Panc1 (cell line): ENCODE results near the gene TERB1. TPM values are rescaled to one million over a fixed set of nuclear protein-coding genes. Genes with fewer than 3 reads are reported as not detected.

ENCODE experiments used
- ATAC-seq: fragments of 200-7000 bp; cut with Tn5 transposase; 2 replicates; pipeline ENCODE4 v1.9.1; 2020; ENCODE audit warnings: mild to moderate bottlenecking, moderate library complexity
- BruUV-seq: library from RNA; stranded (reverse); fragments of 400-500 nt; replicated peaks from 2 replicates; lab custom pipeline; 2021; lab: Mats Ljungman, UMichigan
- CTCF ChIA-PET: fragments of 300-600 bp; sonication (Branson Sonifier 250); formaldehyde crosslinking; loops from one replicate; lab custom pipeline; 2022; ENCODE audit warnings: antibody characterized with exemption; lab: Charles Lee
- POLR2A ChIA-PET: fragments of 300-600 bp; sonication (Branson Sonifier 250); formaldehyde crosslinking; loops from one replicate; lab custom pipeline; 2022; ENCODE audit warnings: antibody characterized with exemption; lab: Charles Lee
- DNase-seq: peaks from one replicate; pipeline ENCODE4 v3.0.0-alpha.2; 2010; ENCODE audit warnings: low read depth, low spot score
- H3K27ac ChIP-seq: 2 replicates; pipeline ENCODE4 v1.5.1; 2011; ENCODE audit warnings: mild to moderate bottlenecking, low read length, inconsistent platforms
- H3K27me3 ChIP-seq: fragments of 200-500 bp; sonication (Bioruptor generic); 2 replicates; pipeline ENCODE4 v1.6.0; 2014; ENCODE audit warnings: low read length, inconsistent platforms; ENCODE audit not compliant: control insufficient read depth, insufficient read depth
- H3K36me3 ChIP-seq: fragments of 200-500 bp; sonication (Bioruptor generic); 2 replicates; pipeline ENCODE4 v1.5.1; 2014; ENCODE audit warnings: inconsistent platforms, mild to moderate bottlenecking, low read length, moderate library complexity; ENCODE audit not compliant: control insufficient read depth, insufficient read depth
- H3K4me1 ChIP-seq: 2 replicates; pipeline ENCODE4 v1.5.1; 2011; ENCODE audit warnings: inconsistent platforms, mild to moderate bottlenecking, low read length, moderate library complexity; ENCODE audit not compliant: control insufficient read depth, insufficient read depth
- H3K4me3 ChIP-seq, 2 experiments: 2 replicates each; pipeline ENCODE4 v1.5.1; 2011 to 2012; ENCODE audit warnings: low read depth in 2 of 2, low read length in 2 of 2, mild to moderate bottlenecking in 2 of 2, inconsistent platforms in 1 of 2, moderate library complexity in 1 of 2
- H3K9me3 ChIP-seq: fragments of 200-500 bp; sonication (Bioruptor generic); 2 replicates; pipeline ENCODE4 v1.5.1; 2014; ENCODE audit warnings: low read depth, mild to moderate bottlenecking, inconsistent platforms, low read length, moderate library complexity; ENCODE audit not compliant: control insufficient read depth, insufficient read depth
- POLR2AphosphoS5 ChIP-seq: IDR thresholded peaks from 2 replicates; pipeline ENCODE4 v1.6.1; 2012; ENCODE audit warnings: mild to moderate bottlenecking, low read depth, low read length, moderate library complexity
- SIN3A ChIP-seq: IDR thresholded peaks from 2 replicates; pipeline ENCODE4 v1.6.1; 2012; ENCODE audit warnings: low read depth, mild to moderate bottlenecking, low read length, moderate library complexity, borderline replicate concordance; ENCODE audit not compliant: insufficient read depth
- TCF7L2 ChIP-seq: IDR thresholded peaks from 2 replicates; pipeline ENCODE4 v1.6.1; 2011; ENCODE audit warnings: mild to moderate bottlenecking, low read depth, low read length, inconsistent platforms
- in situ Hi-C: cut with HindIII; loops from 2 replicates; pipeline ENCODE4 v1.10.0; 2016; ENCODE audit warnings: low sequenced_read_pairs, low pct_unique_long_range_greater_than_20kb
- intact Hi-C: fragments of 100-400 bp; cut with micrococcal nuclease; formaldehyde crosslinking; loops from one replicate; pipeline ENCODE4 v1.10.0; 2022; ENCODE audit not compliant: unreplicated experiment
- total RNA-seq: library from RNA; stranded (reverse); gene quantifications from one replicate; pipeline ENCODE4 v1.2.1, GENCODE V29; 2021; ENCODE audit not compliant: unreplicated experiment
- TF ChIP-seq, protein P1 (sequence below): fragments of 450-650 bp; IDR thresholded peaks from 2 replicates; pipeline ENCODE4 v1.5.1; 2017; ENCODE audit warnings: mild to moderate bottlenecking
- TF ChIP-seq, protein P2 (sequence below), 2 experiments: IDR thresholded peaks; 2 replicates each; pipeline ENCODE4 v1.6.1; 2011 to 2012; ENCODE audit warnings: low read depth in 2 of 2, control low read depth in 1 of 2, low read length in 1 of 2, mild to moderate bottlenecking in 1 of 2, moderate library complexity in 1 of 2; ENCODE audit not compliant: insufficient read depth in 1 of 2

TERB1 gene
- total RNA-seq, 1 experiment from 2014 or later, result not detected

DNA sequence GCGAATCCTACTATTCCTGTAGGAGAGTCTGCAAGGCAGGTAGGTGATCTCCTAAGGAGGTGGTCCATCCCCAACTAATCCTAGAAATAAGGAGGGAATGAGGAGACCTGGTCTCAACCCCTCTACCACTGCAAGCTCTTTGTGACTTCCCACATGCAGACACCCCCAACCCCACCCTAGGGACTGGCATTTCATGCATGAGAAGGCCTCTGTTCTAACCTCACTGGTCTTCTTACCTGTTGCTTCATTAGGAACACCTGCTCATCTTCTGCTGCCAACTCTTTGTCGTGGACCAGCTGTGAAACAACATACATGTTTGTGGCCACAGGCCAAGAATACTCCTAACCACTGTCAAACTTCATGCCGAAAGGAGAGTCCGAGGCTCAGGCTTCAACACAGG is 72.6 kb downstream of the TERB1 start:
- no peaks in the 10 kb centered on the region for H3K4me1 ChIP-seq
- in situ Hi-C loops (no loop called here), intact Hi-C loops (no loop called here)
- H3K36me3 ChIP-seq, result peaks cover 25% of the 10 kb centered on the region
- TF ChIP-seq SIN3A (no peak), POLR2AphosphoS5 (no peak), TCF7L2 (no peak)
- TF ChIP-seq, protein P1, sequence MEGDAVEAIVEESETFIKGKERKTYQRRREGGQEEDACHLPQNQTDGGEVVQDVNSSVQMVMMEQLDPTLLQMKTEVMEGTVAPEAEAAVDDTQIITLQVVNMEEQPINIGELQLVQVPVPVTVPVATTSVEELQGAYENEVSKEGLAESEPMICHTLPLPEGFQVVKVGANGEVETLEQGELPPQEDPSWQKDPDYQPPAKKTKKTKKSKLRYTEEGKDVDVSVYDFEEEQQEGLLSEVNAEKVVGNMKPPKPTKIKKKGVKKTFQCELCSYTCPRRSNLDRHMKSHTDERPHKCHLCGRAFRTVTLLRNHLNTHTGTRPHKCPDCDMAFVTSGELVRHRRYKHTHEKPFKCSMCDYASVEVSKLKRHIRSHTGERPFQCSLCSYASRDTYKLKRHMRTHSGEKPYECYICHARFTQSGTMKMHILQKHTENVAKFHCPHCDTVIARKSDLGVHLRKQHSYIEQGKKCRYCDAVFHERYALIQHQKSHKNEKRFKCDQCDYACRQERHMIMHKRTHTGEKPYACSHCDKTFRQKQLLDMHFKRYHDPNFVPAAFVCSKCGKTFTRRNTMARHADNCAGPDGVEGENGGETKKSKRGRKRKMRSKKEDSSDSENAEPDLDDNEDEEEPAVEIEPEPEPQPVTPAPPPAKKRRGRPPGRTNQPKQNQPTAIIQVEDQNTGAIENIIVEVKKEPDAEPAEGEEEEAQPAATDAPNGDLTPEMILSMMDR, result no peak
- TF ChIP-seq, protein P2, sequence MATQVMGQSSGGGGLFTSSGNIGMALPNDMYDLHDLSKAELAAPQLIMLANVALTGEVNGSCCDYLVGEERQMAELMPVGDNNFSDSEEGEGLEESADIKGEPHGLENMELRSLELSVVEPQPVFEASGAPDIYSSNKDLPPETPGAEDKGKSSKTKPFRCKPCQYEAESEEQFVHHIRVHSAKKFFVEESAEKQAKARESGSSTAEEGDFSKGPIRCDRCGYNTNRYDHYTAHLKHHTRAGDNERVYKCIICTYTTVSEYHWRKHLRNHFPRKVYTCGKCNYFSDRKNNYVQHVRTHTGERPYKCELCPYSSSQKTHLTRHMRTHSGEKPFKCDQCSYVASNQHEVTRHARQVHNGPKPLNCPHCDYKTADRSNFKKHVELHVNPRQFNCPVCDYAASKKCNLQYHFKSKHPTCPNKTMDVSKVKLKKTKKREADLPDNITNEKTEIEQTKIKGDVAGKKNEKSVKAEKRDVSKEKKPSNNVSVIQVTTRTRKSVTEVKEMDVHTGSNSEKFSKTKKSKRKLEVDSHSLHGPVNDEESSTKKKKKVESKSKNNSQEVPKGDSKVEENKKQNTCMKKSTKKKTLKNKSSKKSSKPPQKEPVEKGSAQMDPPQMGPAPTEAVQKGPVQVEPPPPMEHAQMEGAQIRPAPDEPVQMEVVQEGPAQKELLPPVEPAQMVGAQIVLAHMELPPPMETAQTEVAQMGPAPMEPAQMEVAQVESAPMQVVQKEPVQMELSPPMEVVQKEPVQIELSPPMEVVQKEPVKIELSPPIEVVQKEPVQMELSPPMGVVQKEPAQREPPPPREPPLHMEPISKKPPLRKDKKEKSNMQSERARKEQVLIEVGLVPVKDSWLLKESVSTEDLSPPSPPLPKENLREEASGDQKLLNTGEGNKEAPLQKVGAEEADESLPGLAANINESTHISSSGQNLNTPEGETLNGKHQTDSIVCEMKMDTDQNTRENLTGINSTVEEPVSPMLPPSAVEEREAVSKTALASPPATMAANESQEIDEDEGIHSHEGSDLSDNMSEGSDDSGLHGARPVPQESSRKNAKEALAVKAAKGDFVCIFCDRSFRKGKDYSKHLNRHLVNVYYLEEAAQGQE (IDR thresholded peaks at IDR 0.05; ENCODE audit: insufficient read depth in 1 of 2, low read depth in 2 of 2, low read length in 1 of 2), result no peak
- ChIA-PET CTCF (interaction anchor here (1.6 kb wide), 1 partner anchor 139 kb away, joined by 3 read pairs; no protein-coding TSS in a partner anchor), POLR2A (no interaction called here)
- H3K27ac ChIP-seq, result no peak overlapping the region
- no peaks in the 10 kb centered on the region for H3K27me3 ChIP-seq
- no peak overlapping the region for H3K4me3 ChIP-seq
- peak; percentile 61 for ATAC-seq
- H3K9me3 ChIP-seq, result no peaks in the 10 kb centered on the region
- no peak for DNase-seq
- BruUV-seq, result no TSS peak

DNA sequence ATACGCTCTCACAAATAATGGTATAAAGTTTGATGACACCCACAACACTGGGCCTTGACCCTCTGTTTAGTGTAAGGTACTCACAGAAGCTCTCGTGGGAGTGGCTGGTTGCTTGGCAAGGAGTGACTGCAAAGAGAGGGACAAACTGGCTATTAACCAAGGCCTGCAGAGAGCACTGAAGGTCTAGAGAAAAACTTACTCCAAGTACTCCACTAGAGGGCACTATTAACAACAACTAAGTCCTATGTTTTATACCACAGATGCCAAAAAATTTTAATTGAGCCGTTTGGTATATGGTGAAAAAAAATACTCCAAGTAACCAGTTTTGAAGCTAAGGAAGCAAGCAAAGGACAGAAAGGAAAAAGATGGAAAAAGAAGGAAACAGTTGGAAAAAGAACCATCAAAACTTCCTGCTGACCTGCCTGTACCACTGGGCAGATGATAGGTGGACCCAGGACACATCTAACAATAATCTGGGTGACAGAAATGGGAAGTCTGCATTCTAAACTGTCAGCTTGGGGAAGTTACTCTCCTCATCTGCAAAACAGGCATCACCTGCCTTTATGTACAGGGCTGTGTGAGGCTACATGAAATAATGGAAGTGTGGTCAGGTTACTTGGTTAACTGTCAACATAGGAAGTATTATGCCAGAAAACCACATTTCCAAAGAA is 73.1 kb downstream of the TERB1 start:
- Histone ChIP-seq H3K9me3 (no peaks in the 10 kb centered on the region), H3K27ac (no peak overlapping the region), H3K27me3 (no peaks in the 10 kb centered on the region), H3K4me1 (no peaks in the 10 kb centered on the region), H3K36me3 (peaks cover 25% of the 10 kb centered on the region), H3K4me3 (no peak overlapping the region)
- DNase-seq, result no peak
- ChIA-PET CTCF (interaction anchor here (1.6 kb wide), 1 partner anchor 140 kb away, joined by 3 read pairs; no protein-coding TSS in a partner anchor), POLR2A (no interaction called here)
- intact Hi-C loops, result no loop called here
- BruUV-seq, result no TSS peak
- peak; percentile 84 for ATAC-seq
- no peak for TF ChIP-seq TCF7L2
- TF ChIP-seq, protein P1, result peak; percentile 75
- in situ Hi-C loops, result no loop called here
